GM12872 (cell line): ENCODE results near the gene RLN2.

Experiments used
- CTCF ChIP-seq: IDR thresholded peaks from 3 replicates; pipeline ENCODE4 v1.5.1; 2011; ENCODE audit warnings: low read depth, mild to moderate bottlenecking, low read length, moderate library complexity; ENCODE audit not compliant: insufficient read depth

The RLN2 gene

GRCh38 chr9:5326187-5326586 is 21.7 kb upstream of the RLN2 start:
- TF ChIP-seq CTCF = no peak

GRCh38 chr9:5321058-5321457 is 16.5 kb upstream of the RLN2 start:
- TF ChIP-seq CTCF = peak; percentile 37; the same call in 1 of the 3 replicates

GRCh38 chr9:5315187-5315923 is 10.8 kb upstream of the RLN2 start:
- TF ChIP-seq CTCF = no peak

- TF ChIP-seq CTCF = no peak
Measured at GRCh38 chr9:5310851-5311250, 6.3 kb upstream of the RLN2 start.

- TF ChIP-seq CTCF = no peak
Measured at GRCh38 chr9:5305741-5306140, 1.2 kb upstream of the RLN2 start.

- no peak for TF ChIP-seq CTCF
Measured at GRCh38 chr9:5301544-5301943, 3.0 kb downstream of the RLN2 start.

- TF ChIP-seq CTCF = no peak
Measured at GRCh38 chr9:5292141-5292540, 12.4 kb downstream of the RLN2 start.
